Cardiac muscle cell (in vitro differentiated cells and primary cell): ENCODE measurements around the gene CDK2AP2. TPM values are rescaled to one million over a fixed set of nuclear protein-coding genes. Genes with fewer than 3 reads are reported as not detected.
"Not testable (repeated sequence)": the region's sequence is repeated elsewhere in the genome, so short reads cannot be mapped to it uniquely, and the experiment has no call there.

Experiments
- DNase-seq, 2 donors: peaks; one replicate each; pipeline versions ENCODE4 v3.0.0 to v3.0.0-alpha.2; 2010 to 2017; ENCODE audit warnings: low read depth in 1 of 2, low spot score in 1 of 2
- H3K27ac ChIP-seq: fragments of 200-600 bp; sonication (generic); 2 replicates; pipeline ENCODE4 v1.5.1; 2016
- H3K27me3 ChIP-seq: fragments of 200-600 bp; sonication (generic); 2 replicates; pipeline ENCODE4 v1.6.0; 2016; ENCODE audit warnings: control low read depth
- H3K36me3 ChIP-seq: fragments of 200-600 bp; sonication (generic); 2 replicates; pipeline ENCODE4 v1.5.1; 2016; ENCODE audit warnings: control low read depth
- H3K4me1 ChIP-seq: fragments of 200-600 bp; sonication (generic); 2 replicates; pipeline ENCODE4 v1.8.1; 2017; ENCODE audit warnings: low read depth, mild to moderate bottlenecking, mixed run types
- H3K4me3 ChIP-seq: fragments of 200-600 bp; sonication (generic); 2 replicates; pipeline ENCODE4 v1.5.1; 2016; ENCODE audit warnings: mild to moderate bottlenecking
- H3K9me3 ChIP-seq: fragments of 200-600 bp; sonication (generic); 2 replicates; pipeline ENCODE4 v1.5.1; 2017; ENCODE audit warnings: low read depth, mild to moderate bottlenecking, control low read depth
- polyA plus RNA-seq: library from polyadenylated mRNA; unstranded; fragments of >200 nt; fragmentation: Nextera tagmentation; extraction: Ambion mirVana; gene quantifications from 2 replicates; pipeline ENCODE4 v1.2.1, GENCODE V29; 2016
- total RNA-seq: library from RNA; depleted of rRNA; stranded (reverse); fragments of >200 nt; gene quantifications from 2 replicates; pipeline ENCODE4 v1.2.3, GENCODE V29; 2016
- TF ChIP-seq, protein P1 (sequence below): IDR thresholded peaks from 2 replicates; pipeline ENCODE4 v1.5.1; 2012; ENCODE audit warnings: low read depth, mild to moderate bottlenecking, low read length

The CDK2AP2 gene
- total and polyA plus RNA-seq, 2 experiments from 2014 or later, result 38.5 to 136 TPM

- H3K27me3 ChIP-seq, result no peaks in the 10 kb centered on the region
- H3K9me3 ChIP-seq, result no peaks in the 10 kb centered on the region
- no peaks in the 10 kb centered on the region for H3K4me1 ChIP-seq
- H3K27ac ChIP-seq, result peak within 1 kb of the TSS; percentile 79
- no peaks in the 10 kb centered on the region for H3K36me3 ChIP-seq
- peak within 1 kb of the TSS; percentile 37 for H3K4me3 ChIP-seq
- TF ChIP-seq, protein P1, sequence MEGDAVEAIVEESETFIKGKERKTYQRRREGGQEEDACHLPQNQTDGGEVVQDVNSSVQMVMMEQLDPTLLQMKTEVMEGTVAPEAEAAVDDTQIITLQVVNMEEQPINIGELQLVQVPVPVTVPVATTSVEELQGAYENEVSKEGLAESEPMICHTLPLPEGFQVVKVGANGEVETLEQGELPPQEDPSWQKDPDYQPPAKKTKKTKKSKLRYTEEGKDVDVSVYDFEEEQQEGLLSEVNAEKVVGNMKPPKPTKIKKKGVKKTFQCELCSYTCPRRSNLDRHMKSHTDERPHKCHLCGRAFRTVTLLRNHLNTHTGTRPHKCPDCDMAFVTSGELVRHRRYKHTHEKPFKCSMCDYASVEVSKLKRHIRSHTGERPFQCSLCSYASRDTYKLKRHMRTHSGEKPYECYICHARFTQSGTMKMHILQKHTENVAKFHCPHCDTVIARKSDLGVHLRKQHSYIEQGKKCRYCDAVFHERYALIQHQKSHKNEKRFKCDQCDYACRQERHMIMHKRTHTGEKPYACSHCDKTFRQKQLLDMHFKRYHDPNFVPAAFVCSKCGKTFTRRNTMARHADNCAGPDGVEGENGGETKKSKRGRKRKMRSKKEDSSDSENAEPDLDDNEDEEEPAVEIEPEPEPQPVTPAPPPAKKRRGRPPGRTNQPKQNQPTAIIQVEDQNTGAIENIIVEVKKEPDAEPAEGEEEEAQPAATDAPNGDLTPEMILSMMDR, result peak; percentile 12
- DNase-seq, result peak; percentile 97 to 98
Observed at GRCh38 chr11:67482827-67483798, 24.8 kb downstream of the CDK2AP2 start, which contains the start of gene AIP. TSS of gene AIP (plus strand) at chr11:67483026. CDS start at chr11:67483159, 133 bp downstream.

DNA sequence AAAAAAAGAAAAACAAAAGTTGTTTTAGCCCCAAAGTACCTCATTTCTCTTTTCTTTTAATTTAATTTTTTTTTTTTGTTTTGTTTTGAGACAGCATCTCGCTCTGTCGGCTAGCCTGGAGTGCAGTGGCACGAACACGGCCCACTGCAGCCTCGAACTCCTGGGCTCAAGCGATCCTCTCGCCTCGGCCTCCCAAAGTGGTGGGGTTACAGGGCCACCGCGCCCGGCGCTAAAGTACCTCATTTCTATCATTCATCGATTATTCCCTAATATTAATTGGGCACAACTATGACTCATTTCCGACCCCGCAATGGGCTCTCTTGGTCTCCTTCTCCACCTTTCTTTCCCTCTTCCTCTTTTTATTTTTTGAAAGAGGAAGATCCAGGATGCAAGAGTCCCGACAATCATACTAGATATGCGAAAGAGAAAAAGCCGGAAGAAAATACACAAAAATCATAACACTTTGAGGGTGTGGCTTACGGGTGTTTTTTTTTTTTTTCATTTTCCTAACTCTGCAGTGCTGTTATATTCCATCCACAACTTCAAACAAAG, 25.6 kb downstream of the CDK2AP2 start:
- Histone ChIP-seq H3K27me3 (no peaks in the 10 kb centered on the region), H3K4me3 (peak overlapping the region; percentile 37), H3K27ac (no peak overlapping the region), H3K4me1 (no peaks in the 10 kb centered on the region), H3K9me3 (no peaks in the 10 kb centered on the region), H3K36me3 (no peaks in the 10 kb centered on the region)
- TF ChIP-seq, protein P1, result no peak
- no peak for DNase-seq

- not testable (repeated sequence) for H3K27me3 ChIP-seq, H3K9me3 ChIP-seq, H3K4me3 ChIP-seq, H3K36me3 ChIP-seq, DNase-seq, H3K27ac ChIP-seq, H3K4me1 ChIP-seq
Observed at GRCh38 chr11:67477344-67478050, 30.5 kb downstream of the CDK2AP2 start.

DNA sequence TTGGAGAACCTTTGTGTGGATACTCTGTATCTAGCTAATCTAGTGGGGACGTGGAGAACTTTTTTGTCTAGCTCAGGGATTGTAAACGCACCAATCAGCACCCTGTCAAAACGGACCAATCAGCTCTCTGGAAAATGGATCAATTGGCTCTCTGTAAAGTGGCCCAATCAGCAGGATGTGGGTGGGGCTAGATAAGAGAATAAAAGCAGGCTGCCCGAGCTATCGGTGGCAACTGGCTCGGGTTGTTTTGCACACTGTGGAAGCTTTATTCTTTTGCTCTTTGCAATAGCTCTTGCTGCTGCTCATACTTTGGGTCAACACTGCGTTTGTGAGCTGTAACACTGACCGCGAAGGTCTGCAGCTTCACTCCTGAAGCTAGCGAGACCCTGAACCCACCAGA, 31.3 kb downstream of the CDK2AP2 start:
- not testable (repeated sequence) for H3K4me3 ChIP-seq, H3K36me3 ChIP-seq, DNase-seq, H3K4me1 ChIP-seq, H3K27me3 ChIP-seq, H3K9me3 ChIP-seq, H3K27ac ChIP-seq

GRCh38 chr11:67472882-67473281, 35.1 kb downstream of the CDK2AP2 start:
- Histone ChIP-seq H3K4me3 (no peak overlapping the region), H3K27ac (no peak overlapping the region), H3K9me3 (no peaks in the 10 kb centered on the region), H3K36me3 (no peaks in the 10 kb centered on the region), H3K4me1 (peaks cover 4% of the 10 kb centered on the region), H3K27me3 (no peaks in the 10 kb centered on the region)
- TF ChIP-seq, protein P1, result no peak
- no peak for DNase-seq

- H3K4me1 ChIP-seq, result peaks cover 4% of the 10 kb centered on the region
- no peak for DNase-seq
- no peak overlapping the region for H3K4me3 ChIP-seq
- H3K36me3 ChIP-seq, result no peaks in the 10 kb centered on the region
- no peak overlapping the region for H3K27ac ChIP-seq
- TF ChIP-seq, protein P1, result no peak
- no peaks in the 10 kb centered on the region for H3K9me3 ChIP-seq
- no peaks in the 10 kb centered on the region for H3K27me3 ChIP-seq
Observed at GRCh38 chr11:67470337-67471002, 37.5 kb downstream of the CDK2AP2 start.
